ENCODE measurements around the gene MSMO1.

DNA sequence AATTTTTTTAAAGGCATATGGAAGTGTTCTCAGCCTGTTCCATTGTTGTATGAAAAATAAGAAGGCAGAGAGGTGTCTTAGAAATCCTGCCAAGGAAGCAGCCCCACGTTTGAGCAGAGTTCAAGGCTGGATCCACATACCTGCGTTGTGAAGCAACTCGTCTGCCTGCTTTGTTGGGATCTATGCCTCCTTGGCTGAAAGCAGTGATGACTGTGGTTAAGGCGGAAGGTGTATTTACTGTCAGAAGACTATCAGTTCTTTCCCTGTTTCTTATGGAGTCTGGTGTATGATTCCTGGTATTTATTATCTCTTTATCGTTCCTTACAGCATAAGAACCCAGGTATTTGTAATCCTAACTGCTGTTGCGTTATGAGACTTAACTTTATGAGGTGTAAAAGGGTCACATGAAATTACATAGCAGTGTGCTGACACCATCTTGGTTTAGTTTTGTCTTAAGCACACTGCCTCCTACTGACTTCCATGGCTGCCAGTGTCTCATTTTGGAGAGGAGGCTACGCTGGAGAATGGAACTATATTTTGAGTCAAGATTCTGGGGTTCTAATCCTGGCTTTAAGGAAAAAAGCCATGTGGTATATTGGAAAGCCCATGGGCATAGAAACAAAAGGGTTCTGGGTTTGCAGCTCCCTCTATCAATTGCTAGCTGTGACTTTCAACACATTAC, 3.1 kb upstream of the MSMO1 start:
- no peak for TF ChIP-seq EZH2phosphoT487 (conservative IDR thresholded peaks at IDR 0.05; ENCODE audit: low read length)
- TF ChIP-seq, protein P1, sequence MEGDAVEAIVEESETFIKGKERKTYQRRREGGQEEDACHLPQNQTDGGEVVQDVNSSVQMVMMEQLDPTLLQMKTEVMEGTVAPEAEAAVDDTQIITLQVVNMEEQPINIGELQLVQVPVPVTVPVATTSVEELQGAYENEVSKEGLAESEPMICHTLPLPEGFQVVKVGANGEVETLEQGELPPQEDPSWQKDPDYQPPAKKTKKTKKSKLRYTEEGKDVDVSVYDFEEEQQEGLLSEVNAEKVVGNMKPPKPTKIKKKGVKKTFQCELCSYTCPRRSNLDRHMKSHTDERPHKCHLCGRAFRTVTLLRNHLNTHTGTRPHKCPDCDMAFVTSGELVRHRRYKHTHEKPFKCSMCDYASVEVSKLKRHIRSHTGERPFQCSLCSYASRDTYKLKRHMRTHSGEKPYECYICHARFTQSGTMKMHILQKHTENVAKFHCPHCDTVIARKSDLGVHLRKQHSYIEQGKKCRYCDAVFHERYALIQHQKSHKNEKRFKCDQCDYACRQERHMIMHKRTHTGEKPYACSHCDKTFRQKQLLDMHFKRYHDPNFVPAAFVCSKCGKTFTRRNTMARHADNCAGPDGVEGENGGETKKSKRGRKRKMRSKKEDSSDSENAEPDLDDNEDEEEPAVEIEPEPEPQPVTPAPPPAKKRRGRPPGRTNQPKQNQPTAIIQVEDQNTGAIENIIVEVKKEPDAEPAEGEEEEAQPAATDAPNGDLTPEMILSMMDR (IDR thresholded peaks at IDR 0.05; ENCODE audit: insufficient read depth, low read length, poor library complexity, severe bottlenecking): no peak
